GM19035 (cell line): ENCODE measurements around the gene AIF1L.
"Not testable (repeated sequence)": the region's sequence is repeated elsewhere in the genome, so short reads cannot be mapped to it uniquely, and the experiment has no call there.

ENCODE experiments used
- ATAC-seq: cut with Tn5 transposase; IDR thresholded peaks from one replicate; pipeline ENCODE4 v1.9.1; 2021; ENCODE audit not compliant: unreplicated experiment

The AIF1L gene

DNA sequence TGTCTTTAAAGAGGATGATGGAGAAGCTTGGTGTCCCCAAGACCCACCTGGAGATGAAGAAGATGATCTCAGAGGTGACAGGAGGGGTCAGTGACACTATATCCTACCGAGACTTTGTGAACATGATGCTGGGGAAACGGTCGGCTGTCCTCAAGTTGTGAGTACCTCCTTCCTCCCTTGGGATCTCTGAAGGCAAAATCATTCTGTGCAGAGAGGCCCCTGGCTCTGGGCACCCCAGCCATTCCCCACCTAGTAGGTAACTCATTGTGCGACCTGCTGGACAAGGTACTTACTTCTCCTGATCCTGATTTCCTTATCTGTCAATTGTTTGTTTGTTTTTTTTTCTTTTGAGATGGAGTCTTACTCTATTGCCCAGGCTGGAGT lies 21.4 kb downstream of the AIF1L start:
- no peak for ATAC-seq

DNA sequence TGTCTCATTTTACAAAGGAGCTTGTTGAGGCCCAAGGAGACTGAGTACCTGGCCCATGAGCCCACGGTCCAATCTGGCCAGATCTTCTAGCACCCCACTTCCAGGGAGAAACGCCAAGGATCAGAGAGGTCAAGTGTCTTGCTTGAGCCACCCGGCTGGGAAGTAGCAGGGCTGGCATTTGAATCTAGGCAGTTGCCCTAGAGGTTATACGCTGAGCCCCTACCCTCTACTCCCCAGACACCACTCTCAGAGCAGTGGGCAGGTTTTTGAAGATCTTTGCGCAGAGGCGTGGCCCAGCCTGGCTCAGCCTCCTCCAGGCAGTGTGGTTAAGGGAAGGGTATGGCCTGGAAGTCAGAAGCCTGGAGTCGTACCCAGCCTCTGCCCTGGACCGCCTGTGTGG lies 23.3 kb downstream of the AIF1L start:
- ATAC-seq, result no peak

GRCh38 chr9:131120620-131121228 lies 24.4 kb downstream of the AIF1L start:
- ATAC-seq, result no peak

- ATAC-seq, result no peak
These were observed 25.0 kb downstream of the AIF1L start for GRCh38 chr9:131121346-131121745.

GRCh38 chr9:131122158-131122557 lies 25.8 kb downstream of the AIF1L start:
- ATAC-seq, result no peak

- peak; percentile 21 for ATAC-seq
These were observed 28.6 kb downstream of the AIF1L start for GRCh38 chr9:131125038-131125287.

DNA sequence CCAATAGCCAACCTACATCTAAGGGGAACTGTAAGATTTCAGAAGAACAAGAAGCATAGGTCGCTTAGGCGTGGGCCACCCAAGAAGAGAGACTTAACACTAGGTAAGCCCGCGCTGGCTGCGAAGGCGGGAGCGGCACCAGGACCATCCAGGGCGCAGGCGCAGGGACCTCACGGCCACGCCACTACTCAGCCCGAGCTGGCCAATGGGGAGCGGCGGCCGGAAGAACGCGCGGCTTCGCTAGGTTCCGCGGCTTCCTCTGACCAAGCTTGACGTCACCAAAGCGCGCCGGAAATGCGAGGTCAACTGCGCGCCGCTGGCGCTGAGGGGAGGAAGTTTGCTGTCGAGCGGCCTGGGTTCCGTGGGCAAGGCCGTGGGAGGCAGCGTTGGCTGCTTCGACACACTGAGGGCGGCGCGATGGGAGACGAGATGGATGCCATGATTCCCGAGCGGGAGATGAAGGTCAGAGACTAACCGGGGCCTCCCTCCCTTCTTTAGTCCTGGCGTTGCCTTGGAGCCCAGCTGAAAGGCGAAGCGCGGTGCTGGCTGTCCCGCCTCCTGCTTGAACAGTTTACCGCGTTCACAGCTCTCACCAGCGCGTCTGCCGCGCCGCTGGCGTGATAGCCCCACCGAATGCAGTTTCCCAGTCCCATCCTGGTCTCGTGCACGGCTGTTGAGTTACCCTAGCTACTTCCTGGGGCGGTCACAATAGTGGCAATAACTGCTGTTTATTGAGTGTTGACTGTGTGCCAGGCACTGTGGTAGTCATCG lies 29.1 kb downstream of the AIF1L start, which contains the start of gene NUP214:
TSS of gene NUP214 (plus strand) at position 299 of the 771 bp plus-strand sequence. CDS start at position 418, 119 bp downstream.
- ATAC-seq, result peak; percentile 97

DNA sequence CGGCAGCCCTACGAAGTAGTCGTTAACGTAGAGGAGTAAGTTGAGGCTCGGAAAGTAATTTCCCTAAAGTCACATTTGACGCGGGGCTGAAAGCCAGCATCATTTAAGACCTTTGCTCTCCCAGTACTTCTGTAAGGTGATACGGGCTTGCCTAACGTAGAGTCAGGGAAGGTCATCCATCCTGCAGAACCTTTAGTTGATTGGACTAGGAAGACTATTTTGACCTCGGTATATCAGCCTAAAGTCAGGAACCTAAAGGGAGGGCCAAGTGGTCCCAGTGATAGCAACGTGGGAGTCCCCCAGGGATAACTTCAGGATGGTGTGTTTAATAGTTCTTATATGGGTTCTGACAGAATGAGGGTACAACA lies 29.7 kb downstream of the AIF1L start:
- no peak for ATAC-seq

- ATAC-seq, result no peak
These were observed 32.9 kb downstream of the AIF1L start for GRCh38 chr9:131129183-131129582.

- no peak for ATAC-seq
These were observed 42.3 kb downstream of the AIF1L start for GRCh38 chr9:131138676-131139075.

- ATAC-seq, result no peak
These were observed 43.8 kb downstream of the AIF1L start for GRCh38 chr9:131140112-131140511.

DNA sequence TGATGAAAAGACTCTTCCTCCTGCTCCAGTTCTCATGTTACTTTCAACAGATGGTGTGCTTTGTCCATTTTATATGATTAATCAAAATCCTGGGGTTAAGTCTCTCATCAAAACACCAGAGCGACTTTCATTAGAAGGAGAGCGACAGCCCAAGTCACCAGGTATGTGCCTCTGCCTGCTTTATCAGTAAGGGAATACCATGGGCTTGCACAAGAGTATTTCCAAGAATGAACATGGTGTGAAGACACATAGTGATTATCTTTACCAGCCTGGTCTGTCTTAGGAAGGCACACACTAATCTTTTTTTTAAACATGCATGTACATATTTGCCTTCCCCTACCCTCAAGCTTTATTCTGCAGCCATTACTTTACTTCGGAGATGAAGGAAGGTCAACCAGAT lies 44.2 kb downstream of the AIF1L start:
- no peak for ATAC-seq

GRCh38 chr9:131142160-131142559 lies 45.8 kb downstream of the AIF1L start:
- ATAC-seq, result no peak

DNA sequence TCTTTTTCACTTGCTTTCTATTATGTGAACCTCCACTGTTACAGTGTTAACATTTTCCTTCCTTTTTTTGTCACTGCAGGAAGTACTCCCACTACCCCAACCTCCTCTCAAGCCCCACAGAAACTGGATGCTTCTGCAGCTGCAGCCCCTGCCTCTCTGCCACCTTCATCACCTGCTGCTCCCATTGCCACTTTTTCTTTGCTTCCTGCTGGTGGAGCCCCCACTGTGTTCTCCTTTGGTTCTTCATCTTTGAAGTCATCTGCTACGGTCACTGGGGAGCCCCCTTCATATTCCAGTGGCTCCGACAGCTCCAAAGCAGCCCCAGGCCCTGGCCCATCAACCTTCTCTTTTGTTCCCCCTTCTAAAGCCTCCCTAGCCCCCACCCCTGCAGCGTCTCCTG lies 47.9 kb downstream of the AIF1L start:
- no peak for ATAC-seq

GRCh38 chr9:131145245-131145644 lies 48.9 kb downstream of the AIF1L start:
- no peak for ATAC-seq

GRCh38 chr9:131146186-131146585 lies 49.9 kb downstream of the AIF1L start:
- no peak for ATAC-seq

- ATAC-seq, result no peak
These were observed 51.9 kb downstream of the AIF1L start for GRCh38 chr9:131148276-131148675.

DNA sequence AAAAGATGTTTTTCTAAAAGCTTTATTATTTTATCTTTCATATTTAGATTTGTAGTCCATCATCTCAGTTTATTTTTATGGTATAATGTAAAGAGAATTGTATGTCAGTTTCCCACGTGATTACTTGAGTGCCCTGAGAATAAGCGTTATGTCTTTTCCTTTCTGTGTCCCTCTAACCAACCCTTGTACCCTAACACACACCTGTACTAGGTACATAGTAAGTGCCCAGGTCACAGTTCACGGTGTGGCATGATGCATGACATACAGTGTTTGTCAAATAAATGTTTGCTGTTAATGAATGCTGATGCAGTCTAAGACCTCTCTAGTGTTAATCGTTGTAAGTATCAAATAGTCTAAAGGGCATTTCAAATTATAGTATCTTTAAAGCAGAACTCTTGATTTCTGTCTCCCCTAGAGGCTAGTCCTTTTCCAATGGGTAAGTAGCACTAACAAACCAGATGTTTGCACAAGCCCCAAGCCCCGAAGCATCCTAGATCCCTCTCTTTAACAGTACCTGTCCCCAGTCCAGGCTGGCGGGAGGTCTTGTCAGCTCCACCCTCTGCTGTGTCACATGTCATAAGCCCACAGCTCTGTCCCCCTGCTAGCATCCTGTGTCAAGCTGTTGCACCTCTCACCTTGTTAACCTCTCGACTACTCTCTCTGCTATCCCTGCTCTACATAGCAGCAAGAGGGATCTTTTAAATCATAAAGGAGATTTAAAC lies 52.8 kb downstream of the AIF1L start:
- no peak for ATAC-seq

- ATAC-seq, result no peak
These were observed 53.3 kb downstream of the AIF1L start for GRCh38 chr9:131149688-131150053.

- no peak for ATAC-seq
These were observed 57.3 kb downstream of the AIF1L start for GRCh38 chr9:131153595-131153994.

DNA sequence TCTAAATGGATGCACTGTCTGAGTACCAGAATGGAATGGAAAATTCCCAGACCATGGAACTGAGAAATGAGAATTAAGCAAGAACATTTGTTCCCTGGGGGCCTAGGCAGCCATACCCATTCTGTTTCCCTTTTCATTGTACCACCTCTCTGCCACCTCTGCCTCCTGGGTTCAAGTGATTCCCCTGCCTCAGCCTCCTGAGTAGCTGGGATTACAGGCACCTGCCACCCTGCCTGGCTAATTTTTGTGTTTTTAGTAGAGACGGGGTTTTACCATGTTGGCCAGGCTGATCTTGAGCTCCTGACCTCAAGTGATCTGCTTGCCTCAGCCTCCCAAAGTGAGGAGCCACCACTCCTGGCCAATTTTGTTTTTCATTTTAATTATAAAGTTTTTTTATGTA lies 62.3 kb downstream of the AIF1L start:
- ATAC-seq, result not testable (repeated sequence)

DNA sequence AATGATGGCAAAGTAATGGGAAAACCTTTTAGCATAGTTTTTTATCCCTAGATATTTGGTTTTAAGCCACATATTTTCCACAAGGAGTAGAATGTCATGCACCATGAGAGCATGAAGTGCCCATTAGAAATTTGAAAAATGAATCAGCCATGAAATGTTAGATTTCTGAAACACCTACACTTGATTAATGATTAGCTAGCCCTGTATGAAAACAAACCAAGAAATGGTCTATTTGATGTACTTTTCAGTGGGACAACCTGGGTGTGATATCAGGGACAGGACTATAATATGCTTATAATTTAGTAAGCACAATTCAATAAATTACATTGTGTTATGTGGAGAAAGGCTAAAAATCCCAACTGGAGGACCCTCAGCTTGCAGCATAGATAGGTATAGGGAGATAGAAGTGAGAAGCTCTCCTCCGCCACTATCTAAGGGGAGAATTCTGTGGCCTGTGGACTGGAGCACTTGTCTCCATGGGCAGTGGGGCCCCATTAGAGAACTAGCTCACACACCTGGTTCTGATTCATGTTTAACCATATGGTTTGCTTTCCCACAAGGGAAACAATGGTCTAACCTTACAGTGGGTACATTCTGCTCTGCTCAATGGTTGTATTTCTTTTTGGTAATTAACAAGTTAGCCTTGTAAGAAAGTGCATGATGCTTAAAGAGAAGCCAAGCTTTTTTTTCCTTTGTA lies 64.2 kb downstream of the AIF1L start:
- no peak for ATAC-seq
